Stomach (tissue), 9 donors: ENCODE measurements around the gene KIF20B. TPM values are rescaled to one million over a fixed set of nuclear protein-coding genes. Genes with fewer than 3 reads are reported as not detected.

Source experiments
- DNase-seq, 2 donors: peaks; one replicate each; pipeline versions ENCODE4 v3.0.0 to v3.0.0-alpha.2; 2013 to 2019
- H3K27ac ChIP-seq, 5 donors: fragments of 200-600 bp in 4 of 5; sonication (generic) in 4 of 5; one replicate each; pipeline ENCODE4 v1.5.1; 2013 to 2019; ENCODE audit warnings: mild to moderate bottlenecking in 1 of 5, moderate library complexity in 1 of 5
- H3K27me3 ChIP-seq, 3 donors: fragments of 200-600 bp; sonication (generic); one replicate each; pipeline ENCODE4 v1.5.1; 2017 to 2019; ENCODE audit warnings: mixed run types in 1 of 3
- H3K36me3 ChIP-seq, 4 donors: fragments of 200-600 bp; sonication (generic); 1 replicate in 3 of 4; 2 replicates in 1 of 4; pipeline ENCODE4 v1.5.1; 2016 to 2019
- H3K4me1 ChIP-seq, 4 donors: fragments of 200-600 bp; sonication (generic); one replicate each; pipeline ENCODE4 v1.5.1; 2016 to 2019
- H3K4me3 ChIP-seq, 4 donors: fragments of 200-600 bp; sonication (generic) in 3 of 4; one replicate each; pipeline ENCODE4 v1.5.1; 2016 to 2019; ENCODE audit warnings: mild to moderate bottlenecking in 1 of 4
- H3K9me3 ChIP-seq, 4 donors: fragments of 200-600 bp; sonication (generic); one replicate each; pipeline ENCODE4 v1.5.1; 2016 to 2019
- CTCF ChIP-seq, 7 experiments: fragments of 450-650 bp in 4 of 7; fragments of 200-600 bp in 3 of 7; sonication (generic) in 3 of 7; IDR thresholded peaks; one replicate each; pipeline ENCODE4 v1.5.1; 2016 to 2019; ENCODE audit warnings: antibody characterized with exemption in 7 of 7, control low read depth in 2 of 7, mild to moderate bottlenecking in 1 of 7
- EP300 ChIP-seq: sonication (generic); formaldehyde crosslinking; IDR thresholded peaks from one replicate; pipeline ENCODE4 v1.6.1; 2017; ENCODE audit warnings: antibody characterized with exemption
- POLR2A ChIP-seq, 4 donors: fragments of 450-650 bp; IDR thresholded peaks; one replicate each; pipeline ENCODE4 v1.6.1; 2016; ENCODE audit warnings: antibody characterized with exemption in 4 of 4, control low read depth in 2 of 4, mild to moderate bottlenecking in 1 of 4, moderate library complexity in 1 of 4
- POLR2AphosphoS5 ChIP-seq, 3 donors: sonication (generic); formaldehyde crosslinking; IDR thresholded peaks; one replicate each; pipeline ENCODE4 v1.6.1; 2016; ENCODE audit warnings: antibody characterized with exemption in 3 of 3
- WGBS, 5 donors: extraction: QIAGEN DNeasy Blood & Tissue Kit in 3 of 5; methylation state at CpG; one replicate each; pipeline versions ENCODE4 v1.1.5 to v1.1.7; 2013 to 2018; 5-methylcytosine and 5-hydroxymethylcytosine counted together
- intact Hi-C: fragments of 100-400 bp; cut with DNase I; formaldehyde crosslinking; loops from one replicate; pipeline ENCODE4 v1.15.1; 2023; ENCODE audit warnings: low total_unique reads
- polyA plus RNA-seq, 3 donors: library from polyadenylated mRNA; stranded (reverse); fragments of 200-250 nt; gene quantifications; one replicate each; pipeline ENCODE4 v1.2.3, GENCODE V29; 2013
- total RNA-seq, 5 donors: library from RNA; depleted of rRNA; stranded (reverse); fragments of >200 nt; gene quantifications; one replicate each; pipeline versions ENCODE4 v1.1.0 to v1.2.3, GENCODE V29; 2014 to 2016
- donor health status: healthy with polysubstance abuse.
- donor health status: Bipolar disorder and iron deficiency.
- donor health status: healthy.

Gene KIF20B
- total and polyA plus RNA-seq, 8 donors = 1.5 to 10.6 (median 2.3) TPM

GRCh38 chr10:89653410-89653869 is 48.0 kb upstream of the KIF20B start:
- TF ChIP-seq CTCF (IDR thresholded peaks at IDR 0.05) (no peak), POLR2AphosphoS5 (IDR thresholded peaks at IDR 0.05) (no peak), POLR2A (IDR thresholded peaks at IDR 0.05) (no peak), EP300 (no peak)
- H3K4me3 ChIP-seq = no peak overlapping the region
- H3K9me3 ChIP-seq = no peaks in the 10 kb centered on the region
- H3K27ac ChIP-seq = no peak overlapping the region
- no peak for DNase-seq
- H3K27me3 ChIP-seq = no peaks in the 10 kb centered on the region
- no peaks in the 10 kb centered on the region for H3K4me1 ChIP-seq
- H3K36me3 ChIP-seq = no peaks in the 10 kb centered on the region
- WGBS, 5 donors = 66 to 80% (median 79%) methylated on average over 6 of the region's 6 CpGs
- intact Hi-C loops = no loop called here

- Histone ChIP-seq H3K27ac (no peak overlapping the region), H3K27me3 (no peaks in the 10 kb centered on the region), H3K36me3 (no peaks in the 10 kb centered on the region), H3K9me3 (no peaks in the 10 kb centered on the region), H3K4me1 (no peaks in the 10 kb centered on the region), H3K4me3 (no peak overlapping the region)
- 49 to 82% (median 73%) methylated on average over 1 of the region's 1 CpG for WGBS, 5 donors
- intact Hi-C loops = no loop called here
- no peak for DNase-seq
- TF ChIP-seq POLR2A (IDR thresholded peaks at IDR 0.05) (no peak), EP300 (no peak), CTCF (IDR thresholded peaks at IDR 0.05) (no peak), POLR2AphosphoS5 (IDR thresholded peaks at IDR 0.05) (no peak)
Observed at GRCh38 chr10:89655722-89656121, 45.7 kb upstream of the KIF20B start.

- 56 to 86% (median 78%) methylated on average over 1 of the region's 1 CpG for WGBS, 5 donors
- H3K27ac ChIP-seq = no peak overlapping the region
- TF ChIP-seq POLR2AphosphoS5 (IDR thresholded peaks at IDR 0.05) = no peak
- TF ChIP-seq POLR2A (IDR thresholded peaks at IDR 0.05) = no peak
- no peak for TF ChIP-seq CTCF (IDR thresholded peaks at IDR 0.05)
- TF ChIP-seq EP300 = no peak
- no peaks in the 10 kb centered on the region for H3K36me3 ChIP-seq
- H3K9me3 ChIP-seq = no peaks in the 10 kb centered on the region
- no peak for DNase-seq
- no peak overlapping the region for H3K4me3 ChIP-seq
- no peaks in the 10 kb centered on the region for H3K27me3 ChIP-seq
- intact Hi-C loops = no loop called here
- H3K4me1 ChIP-seq = no peaks in the 10 kb centered on the region
Observed at GRCh38 chr10:89657302-89657701, 44.1 kb upstream of the KIF20B start.

- Histone ChIP-seq H3K27ac (no peak overlapping the region), H3K9me3 (no peaks in the 10 kb centered on the region), H3K4me1 (no peaks in the 10 kb centered on the region), H3K36me3 (no peaks in the 10 kb centered on the region), H3K4me3 (no peak overlapping the region), H3K27me3 (no peaks in the 10 kb centered on the region)
- 80 to 85% (median 81%) methylated on average over 10 of the region's 10 CpGs for WGBS, 5 donors
- TF ChIP-seq CTCF (IDR thresholded peaks at IDR 0.05) (no peak), POLR2A (IDR thresholded peaks at IDR 0.05) (no peak), POLR2AphosphoS5 (IDR thresholded peaks at IDR 0.05) (no peak), EP300 (no peak)
- intact Hi-C loops = no loop called here
- peak in 1 of 2 donors; percentile 54 for DNase-seq
Observed at GRCh38 chr10:89659143-89660131, 42.0 kb upstream of the KIF20B start.
